HG03439 (cell line): ENCODE measurements around the gene LACC1.

Experiments used
- ATAC-seq: cut with Tn5 transposase; IDR thresholded peaks from one replicate; pipeline ENCODE4 v1.9.1; 2021; ENCODE audit warnings: mild to moderate bottlenecking, moderate library complexity; ENCODE audit not compliant: unreplicated experiment

The LACC1 gene

GRCh38 chr13:43939086-43939485 lies 59.4 kb downstream of the LACC1 start:
- ATAC-seq, result no peak

GRCh38 chr13:43942286-43942685 lies 62.6 kb downstream of the LACC1 start:
- no peak for ATAC-seq
